Type B pancreatic cell (in vitro differentiated cells): ENCODE data around the gene ASB16. TPM values are rescaled to one million over a fixed set of nuclear protein-coding genes. Genes with fewer than 3 reads are reported as not detected.

Experiments
- DNase-seq: peaks from one replicate; pipeline ENCODE4 v3.0.0; 2021; ENCODE audit warnings: mixed read lengths; ENCODE audit not compliant: unreplicated experiment; ENCODE audit errors: extremely low spot score
- H3K27ac Mint-ChIP-seq: 2 replicates; pipeline ENCODE4 v1.8.0; 2021; ENCODE audit warnings: mild to moderate bottlenecking, mixed read lengths
- H3K27me3 Mint-ChIP-seq: 2 replicates; pipeline ENCODE4 v1.8.0; 2021; ENCODE audit warnings: mixed read lengths
- H3K36me3 Mint-ChIP-seq: 2 replicates; pipeline ENCODE4 v1.8.0; 2021; ENCODE audit warnings: mixed read lengths
- H3K4me1 Mint-ChIP-seq: one replicate; pipeline ENCODE4 v1.8.0; 2021; ENCODE audit warnings: mixed read lengths; ENCODE audit not compliant: unreplicated experiment
- H3K4me3 Mint-ChIP-seq: 2 replicates; pipeline ENCODE4 v1.8.0; 2021; ENCODE audit warnings: mild to moderate bottlenecking, mixed read lengths
- H3K9me3 Mint-ChIP-seq: 2 replicates; pipeline ENCODE4 v1.8.0; 2021; ENCODE audit warnings: mixed read lengths
- CTCF ChIP-seq: fragments of 200-600 bp; sonication (generic); conservative IDR thresholded peaks from 2 replicates; pipeline ENCODE4 v1.5.0; 2021; ENCODE audit warnings: antibody characterized with exemption, mild to moderate bottlenecking
- long read RNA-seq: library from polyadenylated mRNA; unstranded; transcript quantifications from one replicate; pipeline ENCODE4 v2.0.0, GENCODE V29; 2020
- total RNA-seq: library from RNA; stranded (reverse); gene quantifications from 2 replicates; pipeline ENCODE4 v1.2.1, GENCODE V29; 2021; ENCODE audit warnings: low replicate concordance

ASB16 gene, protein sequence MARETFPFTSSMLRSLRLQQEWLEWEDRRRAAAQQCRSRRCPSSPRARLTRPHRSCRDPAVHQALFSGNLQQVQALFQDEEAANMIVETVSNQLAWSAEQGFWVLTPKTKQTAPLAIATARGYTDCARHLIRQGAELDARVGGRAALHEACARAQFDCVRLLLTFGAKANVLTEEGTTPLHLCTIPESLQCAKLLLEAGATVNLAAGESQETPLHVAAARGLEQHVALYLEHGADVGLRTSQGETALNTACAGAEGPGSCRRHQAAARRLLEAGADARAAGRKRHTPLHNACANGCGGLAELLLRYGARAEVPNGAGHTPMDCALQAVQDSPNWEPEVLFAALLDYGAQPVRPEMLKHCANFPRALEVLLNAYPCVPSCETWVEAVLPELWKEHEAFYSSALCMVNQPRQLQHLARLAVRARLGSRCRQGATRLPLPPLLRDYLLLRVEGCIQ
- 0.68 TPM in 1 of 2 replicates, not detected in the other for total RNA-seq
- long read RNA-seq, partial matches to known transcripts: 0 of 2 reads
- long read RNA-seq, other reads (novel, unspliced or antisense): 2 of 2 reads

- H3K4me3 Mint-ChIP-seq: no peak within 1 kb of the TSS
- H3K4me1 Mint-ChIP-seq: peaks cover 15% of the 10 kb centered on the region
- H3K27ac Mint-ChIP-seq: no peak within 1 kb of the TSS
- peaks cover 3% of the 10 kb centered on the region for H3K36me3 Mint-ChIP-seq
- no peaks in the 10 kb centered on the region for H3K9me3 Mint-ChIP-seq
- TF ChIP-seq CTCF: no peak
- DNase-seq: no peak
- H3K27me3 Mint-ChIP-seq: no peaks in the 10 kb centered on the region
Observed at GRCh38 chr17:44170499-44171201, at the start of gene ASB16. Gene ASB16 (plus strand): TSS chr17:44170704. CDS start chr17:44170790, 86 bp downstream.

- peak overlapping the region; percentile 93 for H3K4me3 Mint-ChIP-seq
- H3K4me1 Mint-ChIP-seq: peaks cover 29% of the 10 kb centered on the region
Observed at GRCh38 chr17:44120851-44121605, 49.5 kb upstream of the ASB16 start.

DNA sequence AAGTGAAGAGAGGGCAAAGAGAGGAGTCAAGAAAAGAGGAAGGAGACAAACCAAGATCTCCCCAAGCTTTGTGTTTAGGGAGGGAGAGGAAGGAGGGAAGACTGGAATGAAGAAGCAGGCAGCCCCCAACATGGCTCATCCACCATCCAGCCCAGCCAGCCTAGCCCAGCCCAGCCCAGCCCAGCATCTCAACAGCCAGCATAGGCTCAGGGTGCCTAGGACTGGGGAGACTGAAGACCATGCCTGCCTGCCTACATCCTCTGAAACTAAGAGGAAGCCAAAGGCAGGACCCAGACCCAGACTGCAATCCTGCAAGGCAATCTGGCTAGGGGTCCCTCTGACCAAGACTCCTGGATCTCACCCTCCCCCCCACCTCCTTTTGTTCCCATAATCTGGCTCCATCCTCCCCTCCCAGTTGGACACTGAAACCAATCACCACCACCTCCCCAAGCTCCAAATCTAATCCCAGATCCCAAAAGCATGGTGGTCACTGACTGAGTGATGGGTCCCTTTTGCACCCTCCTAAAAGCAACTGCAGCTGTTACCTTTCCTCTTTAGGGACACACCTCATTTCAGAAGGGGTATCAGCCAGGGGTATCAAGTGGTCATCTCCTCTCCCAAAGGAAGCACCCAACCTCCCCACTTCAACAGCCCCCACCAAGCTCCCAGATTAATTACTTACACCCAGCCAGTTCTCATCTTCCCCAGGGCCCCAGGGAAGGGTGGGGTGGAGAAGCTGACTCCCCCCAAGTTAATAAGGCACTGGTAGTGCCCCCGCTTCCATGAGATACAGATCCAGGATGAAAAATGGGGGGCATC lies 48.3 kb upstream of the ASB16 start:
- Mint-ChIP-seq H3K27ac (peak overlapping the region; percentile 88), H3K27me3 (no peaks in the 10 kb centered on the region), H3K9me3 (no peaks in the 10 kb centered on the region), H3K4me3 (peak overlapping the region; percentile 93), H3K36me3 (peaks cover 5% of the 10 kb centered on the region), H3K4me1 (peaks cover 29% of the 10 kb centered on the region)
- no peak for TF ChIP-seq CTCF
- DNase-seq: no peak

More at GRCh38 chr17:44120851-44121605, 49.5 kb upstream of the ASB16 start:
- Mint-ChIP-seq H3K36me3 (peaks cover 5% of the 10 kb centered on the region), H3K27ac (peak overlapping the region; percentile 34), H3K9me3 (no peaks in the 10 kb centered on the region), H3K27me3 (no peaks in the 10 kb centered on the region)
- TF ChIP-seq CTCF: no peak
- no peak for DNase-seq

- Mint-ChIP-seq H3K27ac (peak overlapping the region; percentile 88), H3K4me1 (peaks cover 29% of the 10 kb centered on the region), H3K4me3 (peak overlapping the region; percentile 93), H3K36me3 (peaks cover 5% of the 10 kb centered on the region), H3K9me3 (no peaks in the 10 kb centered on the region), H3K27me3 (no peaks in the 10 kb centered on the region)
- no peak for TF ChIP-seq CTCF
- DNase-seq: no peak
Observed at GRCh38 chr17:44122816-44123355, 47.6 kb upstream of the ASB16 start.
